ENCODE results near the gene CSRNP3.

DNA sequence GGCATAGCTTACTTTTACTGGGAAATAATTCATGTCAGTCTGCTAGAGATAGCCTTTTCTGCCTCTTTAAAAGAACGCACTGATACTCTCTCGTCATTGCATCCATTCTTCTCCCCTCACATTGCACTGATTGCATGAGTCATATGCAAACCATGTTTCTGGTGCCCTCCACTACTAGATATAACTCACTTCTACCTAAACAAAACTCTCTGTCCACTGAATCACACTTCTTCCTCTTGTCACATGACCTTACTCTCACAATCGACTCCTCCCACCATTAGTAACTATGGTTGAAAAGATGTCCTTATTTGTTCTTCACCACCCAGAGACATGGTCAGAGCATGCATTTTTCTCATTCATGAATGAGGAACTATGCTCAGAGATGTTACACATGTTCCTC lies 158.0 kb downstream of the CSRNP3 start:
- TF ChIP-seq POU2F2 (IDR thresholded peaks at IDR 0.05; ENCODE audit: low read depth, low read length), result no peak
- no peak for TF ChIP-seq POLR2AphosphoS5 (IDR thresholded peaks at IDR 0.05; ENCODE audit: low read depth, low read length)
- no peak for TF ChIP-seq POLR2A (IDR thresholded peaks at IDR 0.05; ENCODE audit: low read depth, low read length)
- TF ChIP-seq SPI1 (IDR thresholded peaks at IDR 0.05; ENCODE audit: low read depth, low read length), result no peak
- TF ChIP-seq TAF1 (IDR thresholded peaks at IDR 0.05; ENCODE audit: low read depth, low read length), result no peak

Measured in GM12891 (cell line).